C4-2B (cell line): Measurements from ENCODE around the gene OXT.
"Not testable (repeated sequence)": the region's sequence is repeated elsewhere in the genome, so short reads cannot be mapped to it uniquely, and the experiment has no call there.

Source experiments
- ZFX ChIP-seq: fragments of 450-650 bp; IDR thresholded peaks from 2 replicates; pipeline ENCODE4 v1.6.1; 2017
- TF ChIP-seq, protein P1 (sequence below): fragments of 450-650 bp; conservative IDR thresholded peaks from 2 replicates; pipeline ENCODE4 v1.5.1; 2017; ENCODE audit warnings: mild to moderate bottlenecking

DNA sequence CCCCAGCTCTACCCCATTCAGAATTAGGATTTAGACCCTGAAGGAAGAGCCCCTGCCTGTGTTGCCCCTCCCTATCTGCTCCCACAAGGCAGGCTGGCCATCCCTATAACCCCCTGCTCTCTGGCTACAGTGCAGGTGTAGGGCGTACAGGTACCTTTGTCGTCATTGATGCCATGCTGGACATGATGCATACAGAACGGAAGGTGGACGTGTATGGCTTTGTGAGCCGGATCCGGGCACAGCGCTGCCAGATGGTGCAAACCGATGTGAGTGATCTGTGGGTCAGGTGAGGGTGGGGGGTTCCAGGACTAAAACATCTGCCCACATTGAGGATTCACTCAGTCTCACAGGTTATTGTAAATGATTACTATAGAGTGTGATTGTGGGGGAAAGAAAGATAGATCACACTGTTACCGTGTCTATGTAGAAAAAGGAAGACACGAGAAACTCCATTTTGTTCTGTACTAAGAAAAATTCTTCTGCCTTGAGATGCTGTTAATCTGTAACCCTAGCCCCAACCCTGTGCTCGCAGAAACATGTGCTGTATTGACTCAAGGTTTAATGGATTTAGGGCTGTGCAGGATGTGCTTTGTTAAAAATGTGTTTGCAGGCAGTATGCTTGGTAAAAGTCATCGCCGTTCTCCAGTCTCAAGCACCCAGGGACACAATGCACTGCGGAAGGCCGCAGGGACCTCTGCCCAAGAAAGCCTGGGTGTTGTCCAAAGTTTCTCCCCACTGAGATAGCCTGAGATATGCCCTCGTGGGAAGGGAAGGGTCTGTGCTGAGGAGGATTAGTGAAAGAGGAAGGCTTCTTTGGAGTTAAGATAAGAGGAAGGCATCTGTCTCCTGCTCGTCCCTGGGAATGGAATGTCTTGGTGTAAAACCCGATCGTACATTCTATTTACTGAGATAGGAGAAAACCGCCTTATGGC, 48.6 kb upstream of the OXT start:
- TF ChIP-seq, protein P1, sequence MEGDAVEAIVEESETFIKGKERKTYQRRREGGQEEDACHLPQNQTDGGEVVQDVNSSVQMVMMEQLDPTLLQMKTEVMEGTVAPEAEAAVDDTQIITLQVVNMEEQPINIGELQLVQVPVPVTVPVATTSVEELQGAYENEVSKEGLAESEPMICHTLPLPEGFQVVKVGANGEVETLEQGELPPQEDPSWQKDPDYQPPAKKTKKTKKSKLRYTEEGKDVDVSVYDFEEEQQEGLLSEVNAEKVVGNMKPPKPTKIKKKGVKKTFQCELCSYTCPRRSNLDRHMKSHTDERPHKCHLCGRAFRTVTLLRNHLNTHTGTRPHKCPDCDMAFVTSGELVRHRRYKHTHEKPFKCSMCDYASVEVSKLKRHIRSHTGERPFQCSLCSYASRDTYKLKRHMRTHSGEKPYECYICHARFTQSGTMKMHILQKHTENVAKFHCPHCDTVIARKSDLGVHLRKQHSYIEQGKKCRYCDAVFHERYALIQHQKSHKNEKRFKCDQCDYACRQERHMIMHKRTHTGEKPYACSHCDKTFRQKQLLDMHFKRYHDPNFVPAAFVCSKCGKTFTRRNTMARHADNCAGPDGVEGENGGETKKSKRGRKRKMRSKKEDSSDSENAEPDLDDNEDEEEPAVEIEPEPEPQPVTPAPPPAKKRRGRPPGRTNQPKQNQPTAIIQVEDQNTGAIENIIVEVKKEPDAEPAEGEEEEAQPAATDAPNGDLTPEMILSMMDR = not testable (repeated sequence)
- not testable (repeated sequence) for TF ChIP-seq ZFX
